ENCODE measurements around the gene SLC38A10.
"Not testable (repeated sequence)": the region's sequence is repeated elsewhere in the genome, so short reads cannot be mapped to it uniquely, and the experiment has no call there.

Gene SLC38A10

GRCh38 chr17:81238815-81239713, 56.0 kb downstream of the SLC38A10 start, which contains the start of the genes NDUFAF8 and TEPSIN:
TSS of gene NDUFAF8 (plus strand) at chr17:81239318. CDS start at chr17:81239364, 46 bp downstream.
TSS of gene TEPSIN (minus strand) at chr17:81239055. CDS start at chr17:81239033, 22 bp downstream.
- peak; percentile 97 for FAIRE-seq

DNA sequence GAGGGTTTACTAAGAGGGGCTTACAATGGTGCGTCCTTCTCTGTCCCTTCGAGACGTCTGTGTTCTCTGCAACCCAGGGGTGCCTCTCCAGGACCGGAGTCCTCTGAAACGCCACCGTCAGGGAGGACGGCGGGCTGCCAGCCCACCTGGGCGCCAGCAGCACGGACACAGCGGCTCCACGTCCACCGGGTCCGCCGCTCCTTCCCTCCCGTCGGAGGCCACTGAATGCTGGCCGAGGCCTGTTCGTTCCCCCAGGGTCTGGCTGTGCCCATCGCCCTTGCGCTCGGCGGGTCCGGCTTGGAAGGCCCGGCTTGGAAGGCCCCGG, 56.7 kb downstream of the SLC38A10 start:
- FAIRE-seq = no peak

- FAIRE-seq = no peak
These were observed 57.3 kb downstream of the SLC38A10 start for GRCh38 chr17:81237591-81238489.

GRCh38 chr17:81236784-81237183, 58.3 kb downstream of the SLC38A10 start:
- FAIRE-seq = no peak

DNA sequence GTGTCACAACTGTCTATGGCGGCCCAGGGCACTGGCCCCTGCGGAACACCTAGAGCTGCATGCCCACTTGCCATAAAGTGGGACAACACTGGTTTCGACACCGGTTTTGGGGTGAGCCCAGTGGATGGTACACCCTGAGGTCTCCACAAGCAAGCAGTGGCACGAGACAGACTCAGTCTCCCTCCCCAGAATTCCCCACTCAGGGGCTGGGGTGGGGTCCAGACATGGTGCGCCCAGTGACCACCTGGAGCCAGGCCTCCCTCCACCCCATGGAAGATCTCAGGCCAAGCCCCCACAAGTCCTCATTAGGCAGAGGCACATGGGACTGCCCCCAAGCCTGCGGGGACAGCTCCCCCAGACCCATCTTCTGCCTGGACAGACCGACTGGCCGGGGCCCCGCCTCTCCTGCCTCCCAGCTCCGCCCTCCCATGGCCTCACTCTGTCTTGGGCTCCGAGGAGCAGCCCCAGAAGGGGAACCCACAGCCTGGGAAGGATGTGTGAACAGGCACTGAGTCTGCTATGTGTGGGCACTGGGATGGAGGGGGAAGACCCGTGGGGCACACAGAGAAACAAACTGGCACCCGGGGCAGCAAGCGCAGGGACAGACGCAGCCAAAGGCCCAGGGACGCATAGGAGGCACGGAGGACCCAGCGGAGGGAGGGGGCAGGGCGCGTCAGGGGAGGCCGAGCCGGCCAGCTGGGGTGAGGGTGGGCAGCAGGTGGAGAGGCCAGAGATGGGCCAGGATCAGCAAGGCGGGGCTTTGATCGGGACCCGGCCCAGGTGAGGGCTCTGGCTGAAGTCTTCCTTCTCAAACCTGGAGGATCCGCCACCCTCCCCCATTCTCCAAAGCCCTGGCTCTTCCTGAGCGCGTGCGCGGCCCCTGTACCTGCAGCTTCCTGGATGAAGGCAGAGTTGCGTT, 59.0 kb downstream of the SLC38A10 start:
- FAIRE-seq = no peak

DNA sequence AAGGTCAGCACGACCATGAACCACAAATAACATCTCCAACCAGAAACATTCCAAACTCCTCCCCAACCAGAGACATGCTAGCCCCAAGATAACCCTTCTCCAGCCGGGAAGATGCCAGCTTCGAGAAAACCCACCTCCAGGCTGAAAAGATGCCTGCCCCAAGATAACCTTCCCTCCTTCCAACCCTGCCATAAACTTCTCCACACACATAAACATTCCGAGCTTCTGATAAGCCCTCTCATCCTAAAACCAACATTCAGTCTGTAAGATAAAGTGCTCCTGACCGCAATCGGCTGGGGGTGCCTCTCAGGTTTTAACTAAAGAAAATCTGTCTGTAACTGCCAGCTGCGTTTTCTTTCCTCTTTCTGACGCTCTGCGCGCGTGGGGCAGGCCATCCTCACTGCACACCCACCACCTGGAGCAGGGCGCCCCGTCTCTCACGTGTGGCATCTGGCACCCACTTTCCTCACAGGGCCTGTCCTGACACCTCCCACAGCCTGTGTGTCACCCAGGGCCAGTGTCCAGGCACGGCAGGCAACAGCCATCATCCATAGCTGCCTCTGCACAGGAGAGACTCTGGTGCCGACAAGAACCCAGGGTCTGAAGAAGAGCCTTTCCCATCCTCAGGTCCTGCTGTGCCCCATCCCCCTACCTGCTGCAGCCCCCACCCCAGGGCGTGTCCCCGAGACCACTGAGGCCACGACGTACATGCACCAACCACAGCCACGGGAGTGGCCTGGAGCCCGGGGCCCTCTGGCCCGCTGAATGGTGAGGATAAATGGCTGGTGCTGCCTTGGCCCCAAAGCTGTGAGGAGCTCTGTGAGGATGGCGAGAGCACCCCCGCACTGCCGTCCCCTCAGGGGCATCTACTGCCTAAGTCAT, 59.9 kb downstream of the SLC38A10 start:
- FAIRE-seq = no peak

GRCh38 chr17:81234506-81234855, 60.6 kb downstream of the SLC38A10 start:
- FAIRE-seq = no peak

- FAIRE-seq = no peak
These were observed 61.1 kb downstream of the SLC38A10 start for GRCh38 chr17:81233811-81234505.

DNA sequence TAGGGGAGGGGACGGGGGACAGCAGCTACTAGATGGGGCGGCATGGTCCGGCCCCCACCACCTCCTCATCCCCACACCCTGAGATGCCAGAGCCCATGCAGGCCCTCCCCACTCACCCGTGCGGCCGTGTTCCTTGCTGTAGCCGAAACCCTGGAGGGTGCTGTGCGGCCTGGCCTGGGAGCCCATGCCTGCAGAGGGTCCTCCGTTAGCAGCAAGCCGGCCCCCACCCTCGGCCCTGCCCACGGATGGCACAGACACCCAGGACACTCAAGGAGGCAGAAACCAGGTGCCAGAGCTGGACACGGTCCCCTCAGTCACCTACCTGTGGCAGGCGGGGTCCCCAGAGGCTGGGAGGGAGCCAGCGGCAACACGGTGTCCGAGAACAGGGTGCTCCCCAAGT, 61.8 kb downstream of the SLC38A10 start:
- no peak for FAIRE-seq

DNA sequence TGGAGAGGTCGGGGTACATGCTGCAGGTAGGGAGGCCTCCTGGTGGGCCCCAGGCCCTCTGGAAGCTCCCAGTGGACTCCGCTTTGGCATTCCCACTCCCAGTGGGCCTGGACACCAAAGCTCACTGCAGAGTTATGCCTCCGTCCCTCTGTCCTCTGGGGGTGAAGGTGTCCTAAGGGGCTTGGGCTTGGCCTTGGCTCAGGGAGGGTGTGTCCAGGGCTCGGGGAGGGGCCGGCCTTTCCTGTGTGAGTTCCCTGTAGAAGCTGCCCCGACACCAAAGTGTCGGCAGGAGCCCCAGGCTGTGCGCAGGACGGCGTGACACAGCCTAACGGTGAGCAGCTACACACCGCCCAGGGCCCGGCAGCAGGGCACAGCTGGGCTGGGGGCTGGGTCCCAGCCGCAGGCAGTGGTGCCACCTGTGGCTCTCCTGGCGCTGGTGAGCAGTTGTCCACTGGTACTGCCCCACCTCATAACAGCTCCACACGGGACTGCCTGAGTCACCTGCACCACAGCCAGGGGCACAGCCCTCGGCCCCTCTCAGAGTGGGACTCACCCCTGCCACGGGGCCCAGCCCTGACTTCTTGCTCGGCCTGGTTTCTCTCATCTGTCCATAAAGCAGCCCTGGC, 62.4 kb downstream of the SLC38A10 start:
- no peak for FAIRE-seq

GRCh38 chr17:81231766-81232581, 63.1 kb downstream of the SLC38A10 start:
- no peak for FAIRE-seq

DNA sequence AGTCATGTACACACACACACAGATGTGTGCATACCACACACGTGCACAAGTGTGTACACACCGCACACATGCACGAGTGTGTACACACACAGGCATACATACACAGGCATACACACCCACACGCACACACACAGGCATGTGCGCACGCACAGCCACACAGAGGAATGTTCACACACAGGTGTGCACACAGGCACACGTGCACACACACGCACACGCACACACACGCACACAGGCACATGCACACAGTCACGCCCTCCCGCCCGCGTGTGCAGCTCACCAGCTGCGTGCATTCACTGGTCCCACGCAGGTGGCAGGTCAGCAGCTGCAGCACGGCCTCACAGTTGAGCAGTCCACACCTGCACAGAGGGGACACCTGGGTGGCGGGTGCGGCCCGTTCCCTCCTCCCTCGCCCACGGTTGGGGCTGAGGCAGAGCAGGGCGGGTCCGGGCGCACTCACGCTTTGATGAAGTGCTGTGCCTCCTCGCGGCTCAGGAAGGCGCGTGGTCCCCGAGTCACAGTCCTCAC, 63.9 kb downstream of the SLC38A10 start:
- no peak for FAIRE-seq

GRCh38 chr17:81230043-81230820, 64.9 kb downstream of the SLC38A10 start:
- no peak for FAIRE-seq

DNA sequence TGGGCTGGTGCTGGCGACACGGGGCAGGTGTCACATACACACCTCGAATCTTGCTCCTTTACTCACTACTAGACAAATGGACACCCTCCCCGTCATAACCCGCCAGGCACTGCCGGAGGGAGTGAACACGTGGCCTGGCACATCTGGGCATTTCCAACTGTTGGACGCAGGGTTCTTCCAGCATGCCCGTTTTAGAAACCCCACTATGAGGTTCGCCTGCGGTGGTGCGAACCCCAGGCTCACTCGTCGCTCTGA, 65.5 kb downstream of the SLC38A10 start:
- no peak for FAIRE-seq

DNA sequence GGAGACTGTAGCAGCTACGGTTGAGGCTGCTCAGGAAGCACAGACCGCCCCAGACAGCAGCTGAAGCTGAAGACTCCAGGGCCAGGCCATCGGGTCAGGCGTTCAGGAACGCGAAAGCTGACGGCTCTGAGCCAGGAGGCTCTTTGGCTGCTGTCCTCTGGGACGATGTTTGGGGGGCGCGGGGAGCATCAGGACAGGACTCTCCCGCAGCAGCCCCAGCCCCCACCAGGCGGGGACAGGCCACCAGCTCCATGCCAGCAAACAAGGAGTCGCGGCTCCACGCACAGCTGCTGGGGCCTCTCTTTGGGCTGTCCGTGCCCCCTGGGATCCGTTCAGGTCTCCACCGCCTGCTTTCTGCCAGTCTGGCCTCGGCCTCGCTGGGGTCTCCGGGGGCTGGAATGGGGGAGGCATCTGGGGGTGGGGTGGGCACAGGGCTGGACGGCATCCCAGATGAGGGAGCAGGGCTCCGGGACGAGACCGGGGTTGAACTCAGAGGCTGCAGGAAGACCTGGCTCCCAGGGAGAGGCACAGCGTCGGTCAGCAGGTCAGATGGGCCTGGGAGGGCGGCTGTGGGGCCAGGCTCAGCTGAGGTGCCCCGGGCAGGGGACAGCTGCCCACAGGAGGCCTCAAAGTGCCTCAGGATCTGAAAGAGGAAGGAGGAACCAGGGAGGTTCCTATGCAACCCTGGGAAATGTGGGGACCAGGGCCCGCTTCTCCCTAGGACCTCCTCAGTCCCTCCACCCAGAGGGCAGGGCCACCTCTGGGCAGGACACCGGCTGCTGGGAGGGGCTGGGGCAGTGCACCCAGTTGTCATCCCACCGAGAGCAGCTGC, 66.1 kb downstream of the SLC38A10 start:
- FAIRE-seq = no peak

- FAIRE-seq = no peak
These were observed 66.7 kb downstream of the SLC38A10 start for GRCh38 chr17:81228420-81228819.

- not testable (repeated sequence) for FAIRE-seq
These were observed 67.5 kb downstream of the SLC38A10 start for GRCh38 chr17:81227630-81228029.

DNA sequence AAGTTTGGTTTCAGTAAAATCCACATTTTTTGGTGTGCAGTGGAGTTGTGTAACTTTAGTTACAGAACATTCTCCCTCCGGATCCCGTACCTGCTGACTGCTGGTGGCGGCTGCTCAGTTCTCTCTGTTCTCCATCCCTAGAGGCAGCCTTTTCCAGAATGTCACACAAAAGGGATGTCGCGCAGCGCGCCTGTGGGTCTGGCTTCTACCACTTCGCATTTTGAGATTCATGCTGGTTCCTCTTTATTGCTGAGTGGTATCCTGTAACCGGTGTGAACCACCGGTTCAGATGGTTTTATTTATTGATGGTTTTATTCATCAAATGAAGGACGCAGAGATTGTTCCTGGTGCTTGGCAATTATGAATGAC, 71.4 kb downstream of the SLC38A10 start:
- no peak for FAIRE-seq
